ENCODE results near the gene RAI1. TPM values are rescaled to one million over a fixed set of nuclear protein-coding genes. Genes with fewer than 3 reads are reported as not detected.

Gene RAI1
- total and polyA plus RNA-seq, 2 of the 8 experiments (the other 6 are each of a cell fraction or from before 2014, with no cell fraction given) = 0.39 to 1.2 TPM

DNA sequence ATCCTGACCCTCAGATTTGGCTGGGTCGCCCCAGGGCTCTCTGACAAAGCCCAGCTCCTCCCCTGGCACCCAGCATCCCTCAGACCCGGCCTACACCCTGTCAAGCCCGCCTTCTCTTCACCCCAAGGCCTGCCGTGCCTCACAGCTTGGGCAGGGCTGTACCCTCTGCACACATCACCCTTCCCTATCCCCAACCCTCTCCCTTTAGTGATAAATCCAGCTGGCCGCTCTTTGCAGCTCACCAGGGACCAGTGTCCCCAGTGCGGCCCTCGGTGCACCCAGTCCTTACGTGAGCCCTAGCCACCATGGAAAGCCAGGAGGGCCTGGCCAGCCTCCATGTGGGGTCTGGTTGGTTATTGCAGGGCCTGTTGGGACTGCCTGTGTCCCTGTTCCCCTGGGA lies 74.5 kb downstream of the RAI1 start:
- Histone ChIP-seq H3K14ac (ENCODE audit: insufficient read length) (no peak overlapping the region), H2BK5ac (ENCODE audit: low read depth, low read length) (no peak overlapping the region), H3K27me3 (replicated peaks in 1 of 4; ENCODE audit: control insufficient read depth in 3 of 4, extremely low read depth in 1 of 4, insufficient read depth in 3 of 4, low read length in 3 of 4) (no peaks in the 10 kb centered on the region), H3K27ac (ENCODE audit: low read depth, low read length) (no peak overlapping the region), H3K4me2 (ENCODE audit: insufficient read depth in 1 of 2, low read depth in 2 of 2, low read length in 2 of 2) (no peak overlapping the region), H3K4me1 (replicated peaks in 1 of 4; ENCODE audit: control insufficient read depth in 3 of 4, insufficient read depth in 4 of 4, low read length in 3 of 4) (peaks cover 0 to 20% (median 11%) of the 10 kb centered on the region in 4 experiments; a peak in 6 of 7 replicates), H2BK120ac (replicated peaks; ENCODE audit: low read depth, low read length) (no peak overlapping the region), H3K36me3 (ENCODE audit: control insufficient read depth in 2 of 4, insufficient read depth in 4 of 4, low read length in 3 of 4) (no peaks in the 10 kb centered on the region), H2BK20ac (ENCODE audit: low read length) (no peak overlapping the region), H3K23ac (ENCODE audit: insufficient read length) (no peak overlapping the region), H2AFZ (ENCODE audit: low read length) (no peak overlapping the region), H3K79me1 (ENCODE audit: low read depth, low read length) (no peaks in the 10 kb centered on the region), H3K9ac (replicated peaks in 1 of 4; ENCODE audit: extremely low read depth in 1 of 4, low read depth in 3 of 4, low read length in 3 of 4) (no peak overlapping the region), H2BK15ac (ENCODE audit: low read length) (no peak overlapping the region), H3K4me3 (ENCODE audit: extremely low read depth in 1 of 4, insufficient read depth in 2 of 4, low read depth in 3 of 4, low read length in 4 of 4) (no peak overlapping the region), H2BK12ac (ENCODE audit: low read depth, low read length) (no peak overlapping the region), H3K56ac (replicated peaks; ENCODE audit: insufficient read length, low read depth, low read length) (no peak overlapping the region), H3K79me2 (ENCODE audit: control insufficient read depth in 1 of 2, insufficient read depth in 2 of 2, low read length in 2 of 2) (no peaks in the 10 kb centered on the region), H4K8ac (ENCODE audit: extremely low read depth, insufficient read depth, low read length) (no peak overlapping the region), H4K20me1 (replicated peaks in 1 of 2; ENCODE audit: control insufficient read depth in 1 of 2, insufficient read depth in 2 of 2, low read length in 2 of 2) (no peaks in the 10 kb centered on the region), H3K18ac (ENCODE audit: extremely low read depth, low read length) (no peak overlapping the region), H2AK5ac (ENCODE audit: low read depth, low read length) (no peak overlapping the region), H3K9me3 (ENCODE audit: insufficient read depth in 2 of 2, low read depth in 1 of 2, low read length in 1 of 2) (no peaks in the 10 kb centered on the region), H4K91ac (replicated peaks; ENCODE audit: insufficient read length, low read length) (no peak overlapping the region), H3K23me2 (ENCODE audit: low read depth, low read length) (no peaks in the 10 kb centered on the region), H3K4ac (replicated peaks; ENCODE audit: insufficient read length, low read depth, low read length) (no peak overlapping the region), H4K5ac (ENCODE audit: insufficient read length, low read depth, low read length) (no peak overlapping the region)
- POLR2A ChIA-PET (ENCODE audit: partially characterized antibody) = interaction anchor here (1.0 kb wide), 1 partner anchor 25 kb away, joined by 3 read pairs; no protein-coding TSS in a partner anchor
- no peak for FAIRE-seq
- DNase-seq (ENCODE audit: low read depth in 1 of 2, low spot score in 2 of 2) = no peak
- WGBS, 2 experiments (ENCODE audit: extremely low coverage in 1 of 2, insufficient coverage in 1 of 2, insufficient read length in 1 of 2, insufficient replicate concordance in 2 of 2, low coverage in 1 of 2, low lambda C conversion rate in 2 of 2, missing lambda C conversion rate in 1 of 2) = 88% methylated on average over 8 of the region's 8 CpGs; no CpG with 5 or more reads in 1 of the 2 experiments
- CTCF ChIA-PET (ENCODE audit: partially characterized antibody) = interaction anchor here (1.2 to 2.6 kb wide), 4 partner anchors 19 to 75 kb away, joined by 4 to 12 read pairs (median 6); no protein-coding TSS in a partner anchor
- no peak for TF ChIP-seq BCL11A (IDR thresholded peaks at IDR 0.05; ENCODE audit: low read depth in 2 of 2, low read length in 2 of 2)
- TF ChIP-seq SAP30 (IDR thresholded peaks at IDR 0.05; ENCODE audit: insufficient read depth, insufficient replicate concordance, low read length) = no peak
- TF ChIP-seq RBBP5 (IDR thresholded peaks at IDR 0.05; ENCODE audit: borderline replicate concordance, low read depth, low read length) = no peak
- TF ChIP-seq BRCA1 (IDR thresholded peaks at IDR 0.05; ENCODE audit: low read depth, low read length) = no peak
- no peak for TF ChIP-seq KDM4A (IDR thresholded peaks at IDR 0.05; ENCODE audit: low read depth, low read length, severe bottlenecking)
- no peak for TF ChIP-seq SP4 (IDR thresholded peaks at IDR 0.05; ENCODE audit: low read length)
- TF ChIP-seq EZH2 (IDR thresholded peaks at IDR 0.05; ENCODE audit: low read depth, low read length, severe bottlenecking) = no peak
- no peak for TF ChIP-seq RFX5 (IDR thresholded peaks at IDR 0.05; ENCODE audit: borderline replicate concordance, low read depth, low read length)
- TF ChIP-seq CTCF (IDR thresholded peaks at IDR 0.05; ENCODE audit: control extremely low read depth in 1 of 3, insufficient read depth in 1 of 3, low read depth in 1 of 3, low read length in 3 of 3) = no peak
- no peak for TF ChIP-seq TAF1 (IDR thresholded peaks at IDR 0.05; ENCODE audit: low read depth, low read length)
- TF ChIP-seq BACH1 (IDR thresholded peaks at IDR 0.05; ENCODE audit: low read length) = no peak
- no peak for TF ChIP-seq SP1 (IDR thresholded peaks at IDR 0.05; ENCODE audit: low read depth, low read length)

Data from H1 (cell line).